GM19372 (cell line): ENCODE measurements around the gene SRGAP2C.
"Not testable (repeated sequence)": the region's sequence is repeated elsewhere in the genome, so short reads cannot be mapped to it uniquely, and the experiment has no call there.

Source experiments
- ATAC-seq: cut with Tn5 transposase; IDR thresholded peaks from one replicate; pipeline ENCODE4 v1.9.1; 2021; ENCODE audit warnings: mild to moderate bottlenecking, low read depth, moderate library complexity; ENCODE audit not compliant: unreplicated experiment

Gene SRGAP2C

GRCh38 chr1:121275435-121275834, 90.7 kb downstream of the SRGAP2C start:
- not testable (repeated sequence) for ATAC-seq

- ATAC-seq = not testable (repeated sequence)
These were observed 93.4 kb downstream of the SRGAP2C start for GRCh38 chr1:121278202-121278601.

GRCh38 chr1:121278777-121279547, 94.2 kb downstream of the SRGAP2C start:
- not testable (repeated sequence) for ATAC-seq

GRCh38 chr1:121279548-121279898, 94.7 kb downstream of the SRGAP2C start:
- not testable (repeated sequence) for ATAC-seq

- ATAC-seq = not testable (repeated sequence)
These were observed 96.0 kb downstream of the SRGAP2C start for GRCh38 chr1:121280699-121281317.

- not testable (repeated sequence) for ATAC-seq
These were observed 96.7 kb downstream of the SRGAP2C start for GRCh38 chr1:121281480-121281879.

- ATAC-seq = not testable (repeated sequence)
These were observed 98.9 kb downstream of the SRGAP2C start for GRCh38 chr1:121283587-121284180.

GRCh38 chr1:121292590-121292989, 107.8 kb downstream of the SRGAP2C start:
- ATAC-seq = not testable (repeated sequence)

- not testable (repeated sequence) for ATAC-seq
These were observed 108.8 kb downstream of the SRGAP2C start for GRCh38 chr1:121293263-121294204.

- ATAC-seq = not testable (repeated sequence)
These were observed 109.4 kb downstream of the SRGAP2C start for GRCh38 chr1:121294205-121294570.

GRCh38 chr1:121296563-121296962, 111.8 kb downstream of the SRGAP2C start:
- not testable (repeated sequence) for ATAC-seq

- ATAC-seq = not testable (repeated sequence)
These were observed 113.8 kb downstream of the SRGAP2C start for GRCh38 chr1:121298529-121298928.

GRCh38 chr1:121299514-121300149, 114.9 kb downstream of the SRGAP2C start:
- not testable (repeated sequence) for ATAC-seq

GRCh38 chr1:121301876-121302275, 117.1 kb downstream of the SRGAP2C start:
- ATAC-seq = not testable (repeated sequence)

- not testable (repeated sequence) for ATAC-seq
These were observed 123.0 kb downstream of the SRGAP2C start for GRCh38 chr1:121307759-121308158.

GRCh38 chr1:121315509-121315908, 130.7 kb downstream of the SRGAP2C start:
- not testable (repeated sequence) for ATAC-seq

GRCh38 chr1:121316081-121316480, 131.3 kb downstream of the SRGAP2C start:
- not testable (repeated sequence) for ATAC-seq

- not testable (repeated sequence) for ATAC-seq
These were observed 133.0 kb downstream of the SRGAP2C start for GRCh38 chr1:121317491-121318468.

- not testable (repeated sequence) for ATAC-seq
These were observed 133.9 kb downstream of the SRGAP2C start for GRCh38 chr1:121318687-121319086.
